Activated naive CD8-positive, alpha-beta T cell treated with anti-CD3 and anti-CD28 coated beads, Interleukin-2, amount 50 U/mL, for 16 hours (primary cell): ENCODE results near the gene STRN.
"Not testable (repeated sequence)": the region's sequence is repeated elsewhere in the genome, so short reads cannot be mapped to it uniquely, and the experiment has no call there.

Experiments used
- DNase-seq: peaks from one replicate; pipeline ENCODE4 v3.0.0-alpha.2; 2020; ENCODE audit warnings: low read depth, low spot score

The STRN gene, protein sequence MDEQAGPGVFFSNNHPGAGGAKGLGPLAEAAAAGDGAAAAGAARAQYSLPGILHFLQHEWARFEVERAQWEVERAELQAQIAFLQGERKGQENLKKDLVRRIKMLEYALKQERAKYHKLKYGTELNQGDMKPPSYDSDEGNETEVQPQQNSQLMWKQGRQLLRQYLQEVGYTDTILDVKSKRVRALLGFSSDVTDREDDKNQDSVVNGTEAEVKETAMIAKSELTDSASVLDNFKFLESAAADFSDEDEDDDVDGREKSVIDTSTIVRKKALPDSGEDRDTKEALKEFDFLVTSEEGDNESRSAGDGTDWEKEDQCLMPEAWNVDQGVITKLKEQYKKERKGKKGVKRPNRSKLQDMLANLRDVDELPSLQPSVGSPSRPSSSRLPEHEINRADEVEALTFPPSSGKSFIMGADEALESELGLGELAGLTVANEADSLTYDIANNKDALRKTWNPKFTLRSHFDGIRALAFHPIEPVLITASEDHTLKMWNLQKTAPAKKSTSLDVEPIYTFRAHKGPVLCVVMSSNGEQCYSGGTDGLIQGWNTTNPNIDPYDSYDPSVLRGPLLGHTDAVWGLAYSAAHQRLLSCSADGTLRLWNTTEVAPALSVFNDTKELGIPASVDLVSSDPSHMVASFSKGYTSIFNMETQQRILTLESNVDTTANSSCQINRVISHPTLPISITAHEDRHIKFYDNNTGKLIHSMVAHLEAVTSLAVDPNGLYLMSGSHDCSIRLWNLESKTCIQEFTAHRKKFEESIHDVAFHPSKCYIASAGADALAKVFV

DNA sequence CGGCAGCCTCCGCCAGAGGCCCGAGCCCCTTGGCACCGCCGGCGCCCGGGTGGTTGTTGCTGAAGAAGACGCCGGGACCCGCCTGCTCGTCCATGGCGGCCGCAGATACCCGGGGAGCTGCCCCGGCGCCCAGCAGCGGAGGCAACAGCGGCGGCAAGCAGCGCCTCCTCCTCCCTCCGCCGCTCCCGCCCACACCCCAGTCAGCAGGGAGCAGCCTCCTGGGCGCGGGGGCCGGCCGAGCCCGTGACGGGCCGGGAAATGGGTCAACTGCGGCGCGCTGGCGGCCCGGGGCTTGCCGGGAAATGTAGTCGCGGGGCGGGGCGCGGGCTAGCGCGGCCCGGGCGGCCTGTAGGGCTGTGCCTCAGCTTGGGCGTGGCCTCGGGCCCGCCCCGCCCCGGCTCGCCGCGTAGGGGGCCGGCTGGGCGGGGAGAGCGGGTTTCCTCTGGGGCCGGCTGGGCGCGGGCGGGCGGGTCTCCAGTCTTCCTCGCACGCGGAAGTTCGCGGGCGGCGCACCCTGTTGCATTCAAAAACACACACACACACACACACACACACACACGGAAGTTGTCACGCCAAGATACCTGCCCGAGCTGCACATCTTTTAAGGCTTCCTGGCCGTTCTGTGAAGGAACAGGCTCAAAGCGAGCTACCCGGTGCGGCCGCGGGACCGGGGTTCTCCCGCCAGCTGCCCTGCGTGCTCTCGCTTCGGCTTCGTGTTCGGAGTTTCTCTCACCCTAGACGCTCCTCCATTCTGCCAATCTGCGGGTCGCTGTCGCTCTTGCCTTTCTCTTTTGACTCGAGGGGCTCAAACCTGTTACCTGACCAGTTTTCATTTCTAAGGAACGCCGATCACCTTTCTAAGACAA is at the start of gene STRN:
TSS of gene STRN (minus strand) at position 167 of the 866 bp plus-strand sequence. CDS start at position 94, 73 bp downstream.
- peak; percentile 95 for DNase-seq

DNA sequence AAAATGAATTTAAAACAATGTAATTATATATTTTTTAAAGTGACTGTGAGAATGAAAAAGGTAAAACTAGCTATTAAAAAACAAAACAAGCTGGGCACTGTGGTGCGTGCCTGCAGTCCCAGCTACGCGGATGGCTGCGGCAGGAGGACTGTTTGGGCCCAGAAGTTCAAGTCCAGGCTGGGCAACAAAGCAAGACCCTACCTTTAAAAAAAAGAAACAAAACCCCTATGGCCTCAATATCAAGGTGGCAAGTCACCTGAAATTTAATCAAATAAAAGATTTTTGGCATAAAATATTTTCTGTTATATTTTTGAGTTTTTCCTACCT is 46.9 kb upstream of the STRN start:
- DNase-seq = no peak

DNA sequence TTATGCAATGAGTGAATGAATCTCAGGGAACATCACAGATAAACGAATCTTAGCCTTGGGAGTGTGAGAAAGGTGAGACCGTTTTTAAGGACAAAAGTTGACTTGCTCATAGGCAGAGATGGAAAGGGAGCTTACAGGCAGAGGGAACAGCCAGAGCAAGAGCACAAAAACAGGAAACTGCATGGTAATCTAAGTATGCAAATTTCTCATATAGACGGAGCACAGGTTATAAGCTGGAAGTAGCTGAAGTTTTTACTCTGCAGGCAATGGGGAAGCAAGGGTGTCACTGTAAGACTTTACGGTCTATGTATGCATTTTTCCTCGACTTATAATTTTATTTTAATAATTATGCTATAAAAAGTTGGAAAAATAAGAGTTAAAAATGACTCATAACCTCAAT is 44.8 kb upstream of the STRN start:
- no peak for DNase-seq

GRCh38 chr2:37005118-37005868 is 39.0 kb upstream of the STRN start:
- no peak for DNase-seq

DNA sequence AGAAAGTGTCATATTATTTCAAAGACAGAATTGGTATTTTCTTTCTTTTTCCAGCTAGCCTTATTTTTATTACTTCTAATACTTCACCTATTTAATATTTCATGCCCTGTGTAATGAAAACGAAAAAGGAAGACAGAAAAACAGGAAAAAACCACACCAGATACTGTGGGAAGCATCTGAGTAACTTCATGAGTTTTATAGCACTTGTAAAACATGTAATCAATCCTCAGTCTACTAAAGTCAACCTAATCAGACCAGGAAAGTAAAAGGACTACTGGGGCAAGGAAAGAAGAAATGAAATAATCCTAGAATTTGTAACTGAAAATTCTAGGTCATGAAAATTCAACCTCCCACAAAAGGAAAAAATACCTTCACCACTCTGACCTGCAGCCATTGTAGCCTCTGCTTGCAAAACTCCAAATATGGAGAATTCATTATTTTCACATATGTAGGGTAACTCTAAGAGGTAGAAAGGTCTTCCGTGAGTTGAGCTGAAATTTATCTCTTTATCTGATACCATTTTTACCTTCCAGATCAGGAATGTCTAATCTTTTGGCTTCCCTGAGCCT is 34.7 kb upstream of the STRN start:
- no peak for DNase-seq

GRCh38 chr2:37000318-37000717 is 34.0 kb upstream of the STRN start:
- no peak for DNase-seq

GRCh38 chr2:36999416-36999815 is 33.1 kb upstream of the STRN start:
- DNase-seq = not testable (repeated sequence)

DNA sequence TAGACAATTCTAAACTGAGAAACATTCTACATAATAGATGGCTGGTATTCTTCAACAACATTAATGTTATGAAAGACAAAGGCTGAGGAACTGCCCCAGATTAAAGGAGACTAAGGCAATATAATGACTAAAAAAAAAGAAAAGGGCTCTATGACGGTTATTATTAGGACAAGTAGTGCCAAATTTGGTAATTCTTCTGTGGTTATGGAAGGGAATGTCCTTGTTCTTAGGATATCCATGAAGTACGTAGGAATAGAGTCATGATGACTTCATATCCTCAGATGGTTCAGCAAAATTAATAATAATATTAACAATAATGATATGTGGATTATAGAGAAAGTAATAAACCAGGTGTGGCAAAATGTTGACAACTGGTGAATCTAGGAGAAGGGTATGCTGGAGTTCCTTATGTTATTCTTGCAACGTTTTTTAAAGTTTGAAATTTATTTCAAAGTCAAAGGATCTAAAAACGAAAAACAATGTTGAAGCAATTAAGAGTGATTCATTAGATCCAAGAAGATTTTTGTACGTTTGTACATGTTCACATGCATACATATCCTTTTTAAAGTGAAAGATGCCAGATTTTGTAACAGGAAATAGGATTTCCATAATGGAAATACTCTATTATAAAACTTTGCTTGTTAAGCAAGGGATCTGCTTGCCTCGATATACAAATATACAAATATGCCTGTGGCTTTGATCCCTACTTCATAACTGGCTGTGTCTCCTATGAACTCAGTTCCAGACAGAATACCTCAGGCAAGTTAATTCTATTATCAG is 27.7 kb upstream of the STRN start:
- no peak for DNase-seq

GRCh38 chr2:36988008-36988407 is 21.7 kb upstream of the STRN start:
- no peak for DNase-seq

GRCh38 chr2:36982467-36982866 is 16.1 kb upstream of the STRN start:
- no peak for DNase-seq

- DNase-seq = no peak
Measured at GRCh38 chr2:36981911-36982310, 15.6 kb upstream of the STRN start.

DNA sequence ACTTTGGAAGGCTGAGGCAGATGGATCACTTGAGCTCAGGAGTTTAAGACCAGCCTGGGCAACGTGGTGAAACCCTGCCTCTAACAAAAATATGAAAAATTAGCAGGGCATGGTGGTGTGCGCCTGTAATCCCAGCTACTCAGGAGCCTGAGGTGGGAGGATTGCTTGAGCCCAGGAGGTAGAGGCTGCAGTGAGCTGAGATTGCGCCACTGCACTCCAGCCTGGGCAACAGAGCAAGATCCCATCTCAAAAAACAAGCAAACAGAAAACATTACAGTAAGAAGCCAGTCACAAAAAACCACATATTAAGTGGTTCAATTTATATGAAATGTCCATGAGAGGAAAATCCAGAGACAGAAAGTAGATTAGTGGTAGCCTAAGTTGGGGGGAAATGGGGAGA is 12.7 kb upstream of the STRN start:
- DNase-seq = not testable (repeated sequence)

DNA sequence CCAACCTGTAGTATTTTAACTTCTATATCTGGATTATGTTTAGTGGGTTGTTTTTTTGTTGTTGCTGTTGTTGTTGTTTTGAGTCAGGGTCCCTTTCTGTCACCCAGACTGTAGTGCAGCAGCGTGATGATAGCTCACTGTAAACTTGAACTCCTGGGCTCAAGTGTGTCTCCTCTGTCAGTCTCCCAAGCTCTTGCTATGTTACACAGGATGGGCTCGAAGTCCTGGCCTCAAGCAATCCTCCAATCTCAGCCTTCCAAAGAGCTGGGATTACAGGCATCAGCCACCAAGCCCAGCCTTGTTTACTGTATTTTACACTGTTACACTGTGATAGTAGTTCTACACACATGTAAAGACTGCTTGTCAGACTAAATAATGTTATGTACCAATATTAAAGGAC is 9.7 kb upstream of the STRN start:
- DNase-seq = no peak

DNA sequence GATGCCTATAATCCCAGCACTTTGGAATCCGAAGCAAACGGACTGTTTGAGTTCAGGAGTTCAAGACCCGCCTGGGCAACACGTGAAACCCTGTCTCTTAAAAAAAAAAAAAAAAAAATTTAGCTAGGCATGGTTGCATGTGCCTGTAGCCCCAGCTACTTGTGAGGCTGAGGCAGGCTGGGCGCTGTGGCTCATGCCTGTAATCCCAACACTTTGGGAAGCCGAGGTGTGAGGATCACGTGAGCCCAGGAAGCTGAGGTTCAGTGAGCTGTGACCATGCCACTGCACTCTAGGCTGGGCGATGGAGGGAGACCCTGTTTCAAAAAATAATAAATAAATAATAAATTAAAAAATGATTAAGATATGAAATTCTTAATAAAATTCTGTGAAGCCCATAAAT is 9.0 kb upstream of the STRN start:
- no peak for DNase-seq

- DNase-seq = no peak
Measured at GRCh38 chr2:36973320-36973719, 7.0 kb upstream of the STRN start.

- DNase-seq = no peak
Measured at GRCh38 chr2:36971990-36972389, 5.7 kb upstream of the STRN start.

GRCh38 chr2:36967236-36967876 is 1.0 kb upstream of the STRN start:
- DNase-seq = no peak

- no peak for DNase-seq
Measured at GRCh38 chr2:36965751-36966369, 476 bp downstream of the STRN start.

DNA sequence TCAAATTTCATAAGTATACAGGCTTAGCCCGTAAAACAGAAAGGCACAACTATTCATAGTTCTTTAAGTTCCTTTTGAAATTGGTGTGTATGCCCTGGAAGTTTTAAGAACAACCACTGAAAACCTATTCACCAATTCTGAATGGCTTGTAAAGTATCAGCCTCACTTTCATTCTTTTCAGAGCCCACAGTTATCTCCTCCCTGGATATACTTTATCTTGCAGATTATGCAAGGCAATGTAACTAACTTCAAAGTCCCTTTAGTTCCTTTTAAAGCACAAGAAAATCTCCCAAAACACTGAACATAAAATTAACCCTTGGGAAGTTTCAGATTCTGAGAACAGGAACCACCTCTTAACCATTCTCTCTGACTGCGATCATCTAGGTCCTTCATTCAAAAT is 1.1 kb downstream of the STRN start:
- no peak for DNase-seq
